KMS-11 (cell line): ENCODE measurements around the gene ABCA6.

ENCODE experiments used
- H2AFZ ChIP-seq: fragments of 200-600 bp; sonication (generic); 2 replicates; pipeline ENCODE4 v1.6.1; 2016; ENCODE audit warnings: antibody characterized with exemption, mixed run types, low read depth
- H3K27ac ChIP-seq: fragments of 200-600 bp; sonication (generic); 2 replicates; pipeline ENCODE4 v1.6.1; 2016; ENCODE audit warnings: mild to moderate bottlenecking, mixed run types
- H3K27me3 ChIP-seq: fragments of 200-600 bp; sonication (generic); 2 replicates; pipeline ENCODE4 v1.6.1; 2017; ENCODE audit warnings: mild to moderate bottlenecking, low read depth, mixed run types, moderate library complexity; ENCODE audit not compliant: insufficient read depth
- H3K36me3 ChIP-seq: fragments of 200-600 bp; sonication (generic); 2 replicates; pipeline ENCODE4 v1.6.1; 2017; ENCODE audit warnings: mild to moderate bottlenecking, mixed run types; ENCODE audit not compliant: insufficient read depth
- H3K4me1 ChIP-seq: fragments of 200-600 bp; sonication (generic); 2 replicates; pipeline ENCODE4 v1.6.1; 2016; ENCODE audit warnings: mild to moderate bottlenecking, low read depth, mixed run types; ENCODE audit not compliant: poor library complexity, severe bottlenecking
- H3K4me2 ChIP-seq: fragments of 200-600 bp; sonication (generic); 2 replicates; pipeline ENCODE4 v1.7.0; 2016; ENCODE audit warnings: mild to moderate bottlenecking, mixed run types
- H3K4me3 ChIP-seq: fragments of 200-600 bp; sonication (generic); IDR thresholded peaks from 2 replicates; pipeline ENCODE4 v1.6.1; 2017; ENCODE audit warnings: low read depth, low read length, mixed read lengths; ENCODE audit not compliant: insufficient read depth
- H3K79me2 ChIP-seq: fragments of 200-600 bp; sonication (generic); 2 replicates; pipeline ENCODE4 v1.6.1; 2016; ENCODE audit warnings: low read depth, mixed run types; ENCODE audit not compliant: insufficient read depth
- H3K9ac ChIP-seq: fragments of 200-600 bp; sonication (generic); 2 replicates; pipeline ENCODE4 v1.6.1; 2016; ENCODE audit warnings: mild to moderate bottlenecking, mixed run types
- H4K20me1 ChIP-seq: fragments of 200-600 bp; sonication (generic); 2 replicates; pipeline ENCODE4 v1.6.1; 2016; ENCODE audit warnings: mild to moderate bottlenecking, mixed run types; ENCODE audit not compliant: insufficient read depth
- TF ChIP-seq, protein P1 (sequence below): fragments of 200-600 bp; sonication (generic); conservative IDR thresholded peaks from 2 replicates; pipeline ENCODE4 v1.6.1; 2017; ENCODE audit warnings: low read depth, mild to moderate bottlenecking, antibody characterized with exemption, low read length, moderate library complexity, mixed read lengths

Gene ABCA6

DNA sequence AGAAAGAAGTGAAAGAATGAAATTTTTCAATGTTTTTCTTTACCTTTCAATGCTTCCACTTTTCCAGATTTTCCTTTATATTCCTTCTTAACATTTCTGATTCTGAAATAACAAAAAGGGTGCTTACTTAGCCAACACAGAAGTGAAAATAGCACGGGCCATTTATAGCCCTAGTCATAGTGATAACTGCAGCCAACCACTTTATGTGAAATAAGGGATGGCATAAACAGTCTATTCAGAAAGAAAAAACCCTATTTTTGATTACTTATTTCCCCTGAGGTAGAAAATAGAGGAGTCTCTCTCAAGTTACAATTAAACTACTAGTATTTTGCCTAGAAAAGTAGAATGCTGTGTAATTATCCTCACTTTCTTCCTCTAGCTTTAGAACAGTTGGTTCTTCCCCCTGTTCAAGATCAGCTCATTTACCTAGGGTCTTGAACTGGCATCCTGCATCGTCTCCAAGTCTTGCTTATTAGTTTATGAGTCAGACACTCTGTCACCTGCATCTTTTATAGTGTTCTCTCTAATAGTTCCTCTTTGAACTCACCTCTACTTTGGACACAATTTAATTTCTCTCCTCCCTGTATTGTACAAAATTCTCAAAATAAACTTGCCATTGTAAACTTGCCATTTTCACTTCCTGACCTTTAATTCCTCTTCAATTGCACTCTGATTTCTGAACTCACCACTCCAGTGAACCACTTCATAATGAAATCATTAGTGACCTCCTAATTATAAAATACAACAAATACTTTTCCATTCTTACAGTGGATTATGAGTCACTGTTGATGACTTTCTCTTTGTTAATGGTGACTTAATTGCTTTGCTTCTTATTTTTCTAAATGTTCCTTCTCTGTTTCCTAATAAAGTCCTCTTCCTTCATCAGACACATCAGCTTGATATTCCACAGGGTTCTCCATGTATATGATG lies 23.6 kb downstream of the ABCA6 start:
- H3K27ac ChIP-seq, result no peak overlapping the region
- H3K4me3 ChIP-seq, result no peak overlapping the region
- no peak overlapping the region for H3K4me2 ChIP-seq
- no peaks in the 10 kb centered on the region for H3K36me3 ChIP-seq
- H3K9ac ChIP-seq, result no peak overlapping the region
- H3K27me3 ChIP-seq, result no peaks in the 10 kb centered on the region
- no peaks in the 10 kb centered on the region for H3K79me2 ChIP-seq
- TF ChIP-seq, protein P1, sequence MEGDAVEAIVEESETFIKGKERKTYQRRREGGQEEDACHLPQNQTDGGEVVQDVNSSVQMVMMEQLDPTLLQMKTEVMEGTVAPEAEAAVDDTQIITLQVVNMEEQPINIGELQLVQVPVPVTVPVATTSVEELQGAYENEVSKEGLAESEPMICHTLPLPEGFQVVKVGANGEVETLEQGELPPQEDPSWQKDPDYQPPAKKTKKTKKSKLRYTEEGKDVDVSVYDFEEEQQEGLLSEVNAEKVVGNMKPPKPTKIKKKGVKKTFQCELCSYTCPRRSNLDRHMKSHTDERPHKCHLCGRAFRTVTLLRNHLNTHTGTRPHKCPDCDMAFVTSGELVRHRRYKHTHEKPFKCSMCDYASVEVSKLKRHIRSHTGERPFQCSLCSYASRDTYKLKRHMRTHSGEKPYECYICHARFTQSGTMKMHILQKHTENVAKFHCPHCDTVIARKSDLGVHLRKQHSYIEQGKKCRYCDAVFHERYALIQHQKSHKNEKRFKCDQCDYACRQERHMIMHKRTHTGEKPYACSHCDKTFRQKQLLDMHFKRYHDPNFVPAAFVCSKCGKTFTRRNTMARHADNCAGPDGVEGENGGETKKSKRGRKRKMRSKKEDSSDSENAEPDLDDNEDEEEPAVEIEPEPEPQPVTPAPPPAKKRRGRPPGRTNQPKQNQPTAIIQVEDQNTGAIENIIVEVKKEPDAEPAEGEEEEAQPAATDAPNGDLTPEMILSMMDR, result no peak
- H2AFZ ChIP-seq, result no peak overlapping the region
- H4K20me1 ChIP-seq, result no peaks in the 10 kb centered on the region
- H3K4me1 ChIP-seq, result no peaks in the 10 kb centered on the region

GRCh38 chr17:69111794-69112193 lies 29.9 kb downstream of the ABCA6 start:
- H3K4me1 ChIP-seq, result no peaks in the 10 kb centered on the region
- no peaks in the 10 kb centered on the region for H3K27me3 ChIP-seq
- H4K20me1 ChIP-seq, result no peaks in the 10 kb centered on the region
- H3K27ac ChIP-seq, result no peak overlapping the region
- TF ChIP-seq, protein P1, result no peak
- no peak overlapping the region for H3K4me3 ChIP-seq
- H3K9ac ChIP-seq, result no peak overlapping the region
- H3K79me2 ChIP-seq, result no peaks in the 10 kb centered on the region
- H2AFZ ChIP-seq, result no peak overlapping the region
- H3K36me3 ChIP-seq, result no peaks in the 10 kb centered on the region
- H3K4me2 ChIP-seq, result no peak overlapping the region

GRCh38 chr17:69105907-69106730 lies 35.6 kb downstream of the ABCA6 start:
- no peaks in the 10 kb centered on the region for H3K27me3 ChIP-seq
- no peaks in the 10 kb centered on the region for H3K79me2 ChIP-seq
- H3K4me1 ChIP-seq, result no peaks in the 10 kb centered on the region
- no peaks in the 10 kb centered on the region for H4K20me1 ChIP-seq
- no peak overlapping the region for H3K9ac ChIP-seq
- no peak overlapping the region for H3K4me3 ChIP-seq
- no peak overlapping the region for H2AFZ ChIP-seq
- H3K36me3 ChIP-seq, result no peaks in the 10 kb centered on the region
- H3K27ac ChIP-seq, result no peak overlapping the region
- TF ChIP-seq, protein P1, result no peak
- H3K4me2 ChIP-seq, result no peak overlapping the region

DNA sequence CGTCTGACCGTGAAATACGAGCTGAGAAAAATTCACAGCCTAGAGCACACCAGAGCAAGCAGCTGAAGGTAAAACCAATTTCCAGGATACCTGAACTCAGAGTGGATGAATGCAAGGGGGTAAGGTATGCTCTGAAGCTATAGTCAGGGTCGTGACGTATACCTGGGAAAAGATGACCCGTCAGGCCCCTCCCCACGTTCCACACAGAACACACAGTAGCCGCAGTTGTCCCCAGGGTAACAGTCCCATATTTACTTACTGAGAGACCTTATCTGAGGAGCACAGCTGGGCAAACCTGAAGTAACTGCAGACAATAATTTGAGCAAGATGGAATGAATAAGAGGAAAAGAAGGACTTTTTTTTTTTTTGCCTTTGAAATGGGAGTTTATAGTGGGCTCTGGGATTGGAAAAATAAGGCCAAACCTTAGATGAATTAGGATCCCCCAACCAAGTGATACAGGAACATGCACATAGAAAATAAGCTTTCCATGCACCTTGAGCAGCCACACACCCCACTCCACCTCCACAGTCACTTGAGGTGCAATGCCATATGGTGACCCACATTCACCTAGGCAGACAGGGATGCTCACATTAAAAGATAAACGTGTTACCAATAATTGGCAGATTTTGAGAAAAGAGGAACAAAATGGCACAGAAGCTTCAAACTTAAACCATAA lies 38.0 kb downstream of the ABCA6 start:
- H3K27ac ChIP-seq, result no peak overlapping the region
- H3K4me2 ChIP-seq, result no peak overlapping the region
- H3K36me3 ChIP-seq, result no peaks in the 10 kb centered on the region
- no peak overlapping the region for H3K9ac ChIP-seq
- no peaks in the 10 kb centered on the region for H3K27me3 ChIP-seq
- no peaks in the 10 kb centered on the region for H4K20me1 ChIP-seq
- no peaks in the 10 kb centered on the region for H3K79me2 ChIP-seq
- no peak overlapping the region for H3K4me3 ChIP-seq
- TF ChIP-seq, protein P1, result no peak
- H2AFZ ChIP-seq, result no peak overlapping the region
- no peaks in the 10 kb centered on the region for H3K4me1 ChIP-seq
